ENCODE measurements around the gene KLHL7. TPM values are rescaled to one million over a fixed set of nuclear protein-coding genes. Genes with fewer than 3 reads are reported as not detected.
"Not testable (repeated sequence)": the region's sequence is repeated elsewhere in the genome, so short reads cannot be mapped to it uniquely, and the experiment has no call there.

KLHL7 gene
- total RNA-seq, 1 donor from 2014 or later, result 19.7 TPM

GRCh38 chr7:23164846-23165245, 59.3 kb downstream of the KLHL7 start:
- H3K36me3 Mint-ChIP-seq (ENCODE audit: low read depth), result no peaks in the 10 kb centered on the region
- H3K27me3 Mint-ChIP-seq (ENCODE audit: insufficient read depth), result no peaks in the 10 kb centered on the region
- no peaks in the 10 kb centered on the region for H3K4me1 Mint-ChIP-seq (ENCODE audit: low read depth)
- DNase-seq (ENCODE audit: low spot score), result no peak
- H3K27ac Mint-ChIP-seq, result no peak overlapping the region
- intact Hi-C loops (cut with micrococcal nuclease), result no loop called here
- H3K4me3 Mint-ChIP-seq, result no peak overlapping the region
- H3K9me3 Mint-ChIP-seq, result no peaks in the 10 kb centered on the region

- Mint-ChIP-seq H3K4me3 (no peak overlapping the region), H3K27me3 (ENCODE audit: insufficient read depth) (no peaks in the 10 kb centered on the region), H3K4me1 (ENCODE audit: low read depth) (no peaks in the 10 kb centered on the region), H3K36me3 (ENCODE audit: low read depth) (no peaks in the 10 kb centered on the region), H3K9me3 (no peaks in the 10 kb centered on the region), H3K27ac (no peak overlapping the region)
- intact Hi-C loops (cut with micrococcal nuclease), result no loop called here
- no peak for DNase-seq (ENCODE audit: low spot score)
These were observed 59.7 kb downstream of the KLHL7 start for GRCh38 chr7:23165316-23165715.

DNA sequence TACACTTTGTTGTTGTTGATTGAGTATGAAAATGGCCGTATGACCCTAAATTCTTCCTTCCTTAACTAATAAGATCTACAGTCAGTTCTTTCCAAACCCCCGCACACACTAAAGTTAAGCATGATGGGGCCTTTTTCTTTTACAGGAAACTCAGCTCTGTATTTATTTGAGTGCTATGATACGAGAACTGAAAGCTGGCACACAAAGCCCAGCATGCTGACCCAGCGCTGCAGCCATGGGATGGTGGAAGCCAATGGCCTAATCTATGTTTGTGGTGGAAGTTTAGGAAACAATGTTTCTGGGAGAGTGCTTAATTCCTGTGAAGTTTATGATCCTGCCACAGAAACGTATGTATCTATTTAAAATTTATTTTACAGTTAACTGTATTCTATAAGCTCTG, 62.1 kb downstream of the KLHL7 start:
- no peak for DNase-seq (ENCODE audit: low spot score)
- intact Hi-C loops (cut with micrococcal nuclease), result no loop called here
- H3K27ac Mint-ChIP-seq, result no peak overlapping the region
- H3K9me3 Mint-ChIP-seq, result no peaks in the 10 kb centered on the region
- no peaks in the 10 kb centered on the region for H3K36me3 Mint-ChIP-seq (ENCODE audit: low read depth)
- no peaks in the 10 kb centered on the region for H3K27me3 Mint-ChIP-seq (ENCODE audit: insufficient read depth)
- no peaks in the 10 kb centered on the region for H3K4me1 Mint-ChIP-seq (ENCODE audit: low read depth)
- no peak overlapping the region for H3K4me3 Mint-ChIP-seq

DNA sequence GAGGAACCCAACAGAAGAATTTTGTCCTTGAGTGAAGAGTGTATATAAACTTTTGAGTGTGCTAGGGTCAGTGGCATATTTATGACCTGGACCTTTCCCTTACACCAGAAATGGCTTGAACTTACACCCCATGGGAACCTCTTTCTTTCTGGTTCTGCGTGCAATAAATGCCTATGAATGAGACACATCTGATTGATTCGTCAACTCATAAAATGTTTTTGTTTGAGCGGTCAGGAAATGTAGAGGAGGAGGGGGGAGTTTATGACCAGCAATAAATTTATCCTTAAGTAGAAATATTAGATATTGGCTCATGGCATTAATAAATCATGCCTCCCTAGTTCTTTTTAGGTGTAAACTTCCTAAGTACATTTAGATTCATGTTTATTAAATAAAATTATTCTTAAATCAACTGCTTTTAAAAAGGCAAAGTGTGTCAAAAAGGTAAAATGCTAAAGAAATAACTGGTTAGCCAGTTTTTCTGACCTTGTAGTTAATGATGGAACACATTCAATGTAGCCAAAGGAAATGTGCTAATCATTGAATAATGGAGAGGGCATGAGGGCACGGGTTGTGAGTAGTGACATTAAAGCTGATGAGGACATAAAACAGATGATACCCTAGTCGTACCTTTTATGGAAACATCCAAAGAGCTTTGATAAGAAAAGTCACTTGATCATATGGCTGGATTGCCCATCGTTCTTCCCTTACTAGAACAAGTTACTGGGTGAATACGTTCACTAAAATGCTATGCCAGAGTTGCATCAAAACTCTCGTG, 62.7 kb downstream of the KLHL7 start:
- intact Hi-C loops (cut with micrococcal nuclease), result no loop called here
- no peak for DNase-seq (ENCODE audit: low spot score)
- Mint-ChIP-seq H3K27ac (no peak overlapping the region), H3K4me3 (no peak overlapping the region), H3K4me1 (ENCODE audit: low read depth) (no peaks in the 10 kb centered on the region), H3K27me3 (ENCODE audit: insufficient read depth) (no peaks in the 10 kb centered on the region), H3K36me3 (ENCODE audit: low read depth) (no peaks in the 10 kb centered on the region), H3K9me3 (no peaks in the 10 kb centered on the region)

GRCh38 chr7:23175938-23176337, 70.4 kb downstream of the KLHL7 start:
- DNase-seq (ENCODE audit: low spot score), result no peak
- intact Hi-C loops (cut with micrococcal nuclease), result no loop called here
- no peaks in the 10 kb centered on the region for H3K36me3 Mint-ChIP-seq (ENCODE audit: low read depth)
- no peaks in the 10 kb centered on the region for H3K9me3 Mint-ChIP-seq
- no peak overlapping the region for H3K27ac Mint-ChIP-seq
- H3K4me1 Mint-ChIP-seq (ENCODE audit: low read depth), result peaks cover 7% of the 10 kb centered on the region
- no peak overlapping the region for H3K4me3 Mint-ChIP-seq
- peaks cover 10% of the 10 kb centered on the region for H3K27me3 Mint-ChIP-seq (ENCODE audit: insufficient read depth)

DNA sequence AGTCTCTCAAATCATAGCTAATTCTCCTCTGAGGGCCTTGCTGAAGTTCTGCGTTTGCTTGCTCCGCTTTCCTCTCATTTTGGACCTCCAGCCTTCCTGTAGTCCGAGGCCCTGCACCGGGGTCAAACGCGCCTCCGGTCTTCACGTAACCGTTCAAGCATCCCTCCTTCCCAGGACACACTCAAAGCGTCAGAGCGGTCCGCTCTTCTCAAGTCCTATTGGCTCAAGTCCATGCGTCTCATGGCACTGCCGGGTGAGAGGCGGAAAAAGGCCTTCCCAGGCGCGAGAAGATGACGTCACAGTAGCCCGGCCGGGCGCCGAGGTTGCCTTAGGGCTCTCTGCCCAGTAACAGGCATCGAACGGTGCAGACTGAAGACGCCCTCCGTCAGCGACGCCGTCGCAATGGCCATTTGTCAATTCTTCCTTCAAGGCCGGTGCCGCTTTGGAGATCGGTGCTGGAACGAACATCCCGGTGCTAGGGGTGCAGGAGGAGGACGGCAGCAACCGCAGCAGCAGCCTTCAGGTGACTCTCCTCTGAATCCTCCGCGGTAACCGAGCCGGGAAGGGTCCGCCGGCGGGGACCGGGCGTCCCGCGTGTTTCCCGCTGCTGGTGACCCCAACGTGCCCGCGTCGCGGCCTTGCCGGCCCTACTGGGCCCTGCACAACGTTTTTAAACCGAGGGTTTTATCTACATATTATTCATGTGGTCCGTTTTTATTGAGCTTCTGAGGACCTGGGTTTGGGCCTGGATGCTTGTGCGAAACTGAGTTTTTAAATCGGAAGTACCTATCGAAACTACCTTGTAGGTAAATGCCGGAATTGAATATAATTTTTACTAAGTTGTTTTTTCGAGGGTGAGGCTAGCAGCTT, 76.3 kb downstream of the KLHL7 start, which contains the start of gene NUP42:
Gene NUP42 (plus strand): TSS at position 365 of the 870 bp plus-strand sequence. CDS start 38 bp downstream, at position 403.
- peaks cover 11% of the 10 kb centered on the region for H3K36me3 Mint-ChIP-seq (ENCODE audit: low read depth)
- peaks cover 35% of the 10 kb centered on the region for H3K4me1 Mint-ChIP-seq (ENCODE audit: low read depth)
- intact Hi-C loops (cut with micrococcal nuclease), result loop anchor here (1.0 to 5.0 kb wide), 16 partner anchors 77 to 1575 kb away; partner anchors contain the start of genes CCDC126, CDCA7L, FAM221A and GSDME
- DNase-seq (ENCODE audit: low spot score), result peak; percentile 96
- no peaks in the 10 kb centered on the region for H3K9me3 Mint-ChIP-seq
- peak within 1 kb of the TSS; percentile 90 for H3K4me3 Mint-ChIP-seq
- peaks cover 8% of the 10 kb centered on the region for H3K27me3 Mint-ChIP-seq (ENCODE audit: insufficient read depth)
- H3K27ac Mint-ChIP-seq, result peak within 1 kb of the TSS; percentile 99

DNA sequence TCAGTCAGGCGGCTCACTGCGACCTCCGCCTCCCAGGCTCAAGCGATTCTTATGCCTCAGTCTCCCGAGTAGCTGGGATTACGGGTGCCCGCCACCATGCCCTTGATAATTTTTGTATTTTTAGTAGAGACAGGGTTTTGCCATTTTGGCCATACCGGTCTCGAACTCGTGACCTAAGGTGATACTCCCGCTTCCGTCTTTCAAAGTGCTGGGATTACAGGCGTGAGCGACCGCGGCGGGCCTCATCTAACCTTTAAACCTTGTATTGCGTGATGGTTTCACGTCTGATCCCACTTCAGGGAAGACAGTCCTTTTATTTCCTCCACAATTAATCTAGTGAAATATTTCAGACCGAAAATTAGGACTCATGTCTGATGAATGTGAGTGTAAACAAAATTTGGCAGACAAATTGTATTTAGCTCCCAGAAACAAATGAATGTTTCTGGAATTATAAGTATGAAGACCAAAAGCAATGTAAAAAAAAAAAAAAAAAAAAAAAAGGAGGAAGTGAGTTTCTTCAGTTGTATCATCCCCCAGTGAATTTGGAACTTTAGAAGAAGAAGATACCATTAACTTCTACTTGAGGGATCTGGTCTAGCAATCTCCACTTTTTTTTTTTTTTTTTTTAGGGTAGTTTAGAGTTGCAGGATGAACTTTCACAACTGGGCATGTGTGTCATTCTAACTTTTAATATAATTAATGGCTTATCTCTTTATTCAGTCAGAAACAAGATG, 77.9 kb downstream of the KLHL7 start:
- peaks cover 3% of the 10 kb centered on the region for H3K27me3 Mint-ChIP-seq (ENCODE audit: insufficient read depth)
- intact Hi-C loops (cut with micrococcal nuclease), result loop anchor here (2.0 to 5.0 kb wide), 6 partner anchors 89 to 1573 kb away; partner anchors contain the start of genes FAM221A, GSDME and HYCC1

DNA sequence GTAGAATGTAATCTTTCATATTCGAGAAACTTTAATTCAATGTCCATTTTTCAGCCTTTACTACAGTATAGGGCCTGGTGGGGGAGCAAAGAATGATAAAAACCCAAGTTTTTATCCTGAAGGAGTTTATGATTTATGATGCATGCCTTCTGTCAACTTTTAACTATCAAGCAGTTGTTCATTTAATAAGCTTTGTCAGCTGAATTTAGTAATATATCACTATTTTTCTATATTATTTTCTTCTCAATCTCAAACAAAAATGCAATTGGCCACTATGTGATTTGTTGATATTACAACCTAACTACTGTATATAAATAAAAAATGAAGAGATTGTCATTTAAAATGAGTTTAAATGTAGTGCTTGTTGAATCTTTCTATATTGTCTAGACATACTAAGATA, 78.7 kb downstream of the KLHL7 start:
- H3K27ac Mint-ChIP-seq, result peak overlapping the region; percentile 43
- no peak for DNase-seq (ENCODE audit: low spot score)
- intact Hi-C loops (cut with micrococcal nuclease), result loop anchor here (5.0 kb wide), 4 partner anchors 172 to 498 kb away; partner anchors contain the start of genes FAM221A and HYCC1
- peaks cover 35% of the 10 kb centered on the region for H3K4me1 Mint-ChIP-seq (ENCODE audit: low read depth)
- H3K9me3 Mint-ChIP-seq, result no peaks in the 10 kb centered on the region
- H3K36me3 Mint-ChIP-seq (ENCODE audit: low read depth), result peaks cover 21% of the 10 kb centered on the region
- H3K27me3 Mint-ChIP-seq (ENCODE audit: insufficient read depth), result peaks cover 3% of the 10 kb centered on the region
- peak overlapping the region; percentile 90 for H3K4me3 Mint-ChIP-seq

More for the DNA sequence above, 77.9 kb downstream of the KLHL7 start:
- Mint-ChIP-seq H3K4me3 (peak overlapping the region; percentile 90), H3K36me3 (ENCODE audit: low read depth) (peaks cover 14% of the 10 kb centered on the region), H3K9me3 (no peaks in the 10 kb centered on the region), H3K27ac (peak overlapping the region; percentile 73), H3K4me1 (ENCODE audit: low read depth) (peaks cover 35% of the 10 kb centered on the region)
- DNase-seq (ENCODE audit: low spot score), result no peak

GRCh38 chr7:23184709-23185359, 79.2 kb downstream of the KLHL7 start:
- no peak for DNase-seq (ENCODE audit: low spot score)
- Mint-ChIP-seq H3K27me3 (ENCODE audit: insufficient read depth) (peaks cover 3% of the 10 kb centered on the region), H3K4me1 (ENCODE audit: low read depth) (peaks cover 35% of the 10 kb centered on the region), H3K36me3 (ENCODE audit: low read depth) (peaks cover 23% of the 10 kb centered on the region), H3K27ac (no peak overlapping the region), H3K4me3 (no peak overlapping the region), H3K9me3 (no peaks in the 10 kb centered on the region)
- intact Hi-C loops (cut with micrococcal nuclease), result loop anchor here (5.0 kb wide), 4 partner anchors 173 to 497 kb away; partner anchors contain the start of genes FAM221A and HYCC1

- no peak for DNase-seq (ENCODE audit: low spot score)
- Mint-ChIP-seq H3K4me3 (no peak overlapping the region), H3K9me3 (no peaks in the 10 kb centered on the region), H3K36me3 (ENCODE audit: low read depth) (peaks cover 26% of the 10 kb centered on the region), H3K27ac (no peak overlapping the region), H3K27me3 (ENCODE audit: insufficient read depth) (no peaks in the 10 kb centered on the region), H3K4me1 (ENCODE audit: low read depth) (peaks cover 28% of the 10 kb centered on the region)
- intact Hi-C loops (cut with micrococcal nuclease), result no loop called here
These were observed 80.4 kb downstream of the KLHL7 start for GRCh38 chr7:23185980-23186379.

DNA sequence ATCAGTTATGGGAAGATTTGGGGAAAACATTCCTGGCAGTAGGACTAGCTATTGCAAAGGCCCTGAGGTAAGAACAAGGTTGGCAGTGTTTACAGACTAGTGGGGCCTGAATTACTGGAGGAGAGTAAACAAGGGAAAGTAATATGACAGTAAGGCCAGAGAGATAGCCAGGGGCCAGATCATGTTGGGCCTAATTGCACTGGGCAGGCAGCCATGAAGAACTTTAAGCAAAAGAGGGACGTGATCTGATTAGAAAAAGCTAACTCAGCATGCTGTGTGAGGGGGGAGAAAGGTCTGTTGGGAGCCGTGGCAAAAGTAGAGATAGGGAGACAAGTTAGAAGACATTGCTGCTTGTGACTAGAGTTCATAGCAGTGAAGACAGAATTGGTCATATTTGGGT, 85.4 kb downstream of the KLHL7 start:
- intact Hi-C loops (cut with micrococcal nuclease), result no loop called here
- H3K4me3 Mint-ChIP-seq, result no peak overlapping the region
- no peaks in the 10 kb centered on the region for H3K9me3 Mint-ChIP-seq
- H3K36me3 Mint-ChIP-seq (ENCODE audit: low read depth), result peaks cover 25% of the 10 kb centered on the region
- peaks cover 2% of the 10 kb centered on the region for H3K4me1 Mint-ChIP-seq (ENCODE audit: low read depth)
- H3K27ac Mint-ChIP-seq, result no peak overlapping the region
- DNase-seq (ENCODE audit: low spot score), result no peak
- no peaks in the 10 kb centered on the region for H3K27me3 Mint-ChIP-seq (ENCODE audit: insufficient read depth)

GRCh38 chr7:23193650-23194227, 88.2 kb downstream of the KLHL7 start:
- H3K4me1 Mint-ChIP-seq (ENCODE audit: low read depth); intact Hi-C loops (cut with micrococcal nuclease); H3K9me3 Mint-ChIP-seq; H3K4me3 Mint-ChIP-seq; H3K27me3 Mint-ChIP-seq (ENCODE audit: insufficient read depth); H3K27ac Mint-ChIP-seq; DNase-seq (ENCODE audit: low spot score): not testable (repeated sequence)
- H3K36me3 Mint-ChIP-seq (ENCODE audit: low read depth), result peaks cover 31% of the 10 kb centered on the region
